HG03520 (cell line): ENCODE measurements around the gene ZCCHC2.

Source experiments
- ATAC-seq: cut with Tn5 transposase; IDR thresholded peaks from one replicate; pipeline ENCODE4 v1.9.1; 2021; ENCODE audit warnings: mild to moderate bottlenecking, moderate library complexity; ENCODE audit not compliant: unreplicated experiment

The ZCCHC2 gene

DNA sequence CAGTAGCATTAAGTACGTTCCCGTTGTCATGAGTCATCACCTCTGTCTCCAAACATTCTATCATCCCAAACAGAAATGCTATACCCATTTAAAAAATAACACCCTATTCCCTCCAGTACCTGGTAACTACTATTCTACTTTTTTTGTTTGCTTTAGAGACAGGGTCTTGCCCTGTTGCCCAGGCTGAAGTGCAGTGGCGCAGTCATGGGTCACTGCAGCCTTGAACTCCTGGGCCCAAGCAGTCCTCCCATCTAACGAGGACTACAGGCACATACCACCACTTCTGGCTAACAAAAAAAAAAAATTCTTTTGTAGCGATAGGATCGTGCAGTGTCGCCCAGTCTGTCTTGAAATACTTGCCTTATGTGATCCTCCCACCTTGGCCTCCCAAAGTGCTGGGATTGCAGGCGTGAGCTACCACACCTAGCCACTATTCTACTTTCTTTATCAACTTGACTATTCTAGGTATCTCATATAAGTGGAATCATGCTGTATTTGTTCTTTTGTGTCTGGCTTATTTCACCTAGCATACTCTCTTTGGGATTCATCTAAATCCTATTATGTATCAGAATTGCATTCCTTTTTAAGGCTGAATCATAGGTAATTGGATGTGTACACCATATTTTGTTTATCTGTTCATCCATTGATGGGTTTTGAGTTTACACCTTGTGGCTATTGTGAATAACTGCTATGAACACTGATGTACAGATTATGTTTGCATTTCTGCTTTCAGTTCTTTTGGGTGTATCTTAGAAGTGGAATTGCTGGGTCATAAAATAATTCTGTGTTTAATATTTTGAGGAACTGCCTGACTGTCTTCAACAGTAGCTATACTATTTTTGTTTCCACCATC, 14.4 kb downstream of the ZCCHC2 start:
- no peak for ATAC-seq

GRCh38 chr18:62537946-62538345, 15.1 kb downstream of the ZCCHC2 start:
- ATAC-seq: no peak

DNA sequence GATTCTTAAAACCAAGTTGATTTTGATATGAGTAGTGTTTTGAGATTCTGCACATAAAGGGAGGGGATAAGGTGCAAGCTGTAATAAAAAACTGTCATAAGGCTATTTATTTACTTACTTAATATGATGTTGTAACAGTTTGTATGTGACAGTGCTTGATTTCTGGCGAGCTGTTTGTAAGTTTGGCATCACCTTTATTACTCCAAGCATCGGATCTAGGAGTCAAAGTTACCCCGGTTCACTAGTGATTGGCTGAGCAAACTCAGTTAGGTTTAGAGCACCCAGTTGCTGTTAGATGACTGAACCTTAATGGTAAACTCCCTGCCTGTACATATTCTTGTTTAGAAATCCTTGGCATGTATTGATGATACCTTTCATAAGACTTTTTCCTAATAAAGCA, 16.1 kb downstream of the ZCCHC2 start:
- ATAC-seq: no peak

- ATAC-seq: no peak
These were observed 16.7 kb downstream of the ZCCHC2 start for GRCh38 chr18:62539284-62540165.

DNA sequence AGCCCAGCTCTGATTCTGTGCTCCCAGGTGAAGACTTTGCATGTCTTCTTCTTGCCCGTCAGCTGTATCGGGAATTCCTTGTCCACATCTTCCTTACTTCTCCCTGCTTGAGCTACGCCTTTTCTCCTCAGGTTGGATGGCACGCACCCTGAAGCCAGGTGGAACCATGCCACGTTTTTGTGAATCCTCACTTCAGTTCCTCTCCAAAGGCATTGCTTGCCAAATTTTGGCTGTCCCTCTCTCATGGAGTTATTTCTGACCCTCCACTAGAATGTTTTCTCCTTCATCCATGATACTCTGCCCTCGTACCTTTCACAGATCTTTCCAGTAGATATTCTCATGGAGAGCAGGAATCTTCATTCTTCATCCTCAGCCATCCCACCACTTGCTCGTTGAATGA, 20.2 kb downstream of the ZCCHC2 start:
- no peak for ATAC-seq

DNA sequence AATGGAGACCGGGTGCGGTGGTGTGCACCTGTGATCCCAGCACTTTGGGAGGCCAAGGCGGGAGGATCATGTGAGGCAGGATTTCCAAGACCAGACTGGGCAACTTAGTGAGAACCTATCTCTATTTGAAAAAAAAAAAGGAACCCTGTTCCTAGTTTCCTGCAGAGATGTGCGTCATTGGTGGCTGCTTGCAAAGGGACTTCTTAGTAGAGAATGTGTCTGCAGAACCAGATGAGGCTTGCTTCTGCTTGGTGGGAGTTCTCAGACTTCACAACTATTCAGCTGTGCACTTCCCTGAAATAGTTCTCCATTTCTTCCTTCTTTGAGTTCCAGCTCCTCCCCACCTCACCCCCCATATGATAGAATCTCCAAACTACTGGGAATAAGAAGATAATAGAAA, 22.3 kb downstream of the ZCCHC2 start:
- ATAC-seq: no peak

GRCh38 chr18:62549755-62550154, 26.9 kb downstream of the ZCCHC2 start:
- ATAC-seq: no peak

- ATAC-seq: no peak
These were observed 27.9 kb downstream of the ZCCHC2 start for GRCh38 chr18:62550746-62551145.

DNA sequence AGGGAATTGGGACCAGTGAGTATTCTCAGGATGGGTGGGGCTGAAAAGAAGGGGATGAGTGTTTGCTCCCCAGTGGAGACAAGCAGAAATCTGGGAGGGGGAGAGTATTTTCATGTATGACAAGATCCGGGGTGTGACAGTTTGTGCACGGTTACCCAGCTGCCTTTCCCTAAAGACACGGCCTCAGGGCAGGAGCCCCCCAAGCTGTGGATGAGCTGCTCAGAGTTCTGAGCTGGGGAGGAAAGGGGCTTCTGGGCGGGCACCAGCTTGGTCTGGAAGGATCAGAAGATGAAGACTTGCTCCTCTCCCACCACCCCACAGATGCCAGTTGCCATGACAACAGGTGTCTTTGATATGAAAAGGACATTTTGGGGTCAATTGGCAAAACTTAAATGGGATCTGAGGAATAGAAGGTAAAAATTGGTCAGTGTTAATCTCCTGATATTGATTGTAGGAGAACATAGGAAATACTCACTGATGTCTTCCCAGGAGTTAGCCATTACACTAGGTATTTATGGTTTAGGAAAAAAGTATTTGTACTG, 29.2 kb downstream of the ZCCHC2 start:
- ATAC-seq: no peak

DNA sequence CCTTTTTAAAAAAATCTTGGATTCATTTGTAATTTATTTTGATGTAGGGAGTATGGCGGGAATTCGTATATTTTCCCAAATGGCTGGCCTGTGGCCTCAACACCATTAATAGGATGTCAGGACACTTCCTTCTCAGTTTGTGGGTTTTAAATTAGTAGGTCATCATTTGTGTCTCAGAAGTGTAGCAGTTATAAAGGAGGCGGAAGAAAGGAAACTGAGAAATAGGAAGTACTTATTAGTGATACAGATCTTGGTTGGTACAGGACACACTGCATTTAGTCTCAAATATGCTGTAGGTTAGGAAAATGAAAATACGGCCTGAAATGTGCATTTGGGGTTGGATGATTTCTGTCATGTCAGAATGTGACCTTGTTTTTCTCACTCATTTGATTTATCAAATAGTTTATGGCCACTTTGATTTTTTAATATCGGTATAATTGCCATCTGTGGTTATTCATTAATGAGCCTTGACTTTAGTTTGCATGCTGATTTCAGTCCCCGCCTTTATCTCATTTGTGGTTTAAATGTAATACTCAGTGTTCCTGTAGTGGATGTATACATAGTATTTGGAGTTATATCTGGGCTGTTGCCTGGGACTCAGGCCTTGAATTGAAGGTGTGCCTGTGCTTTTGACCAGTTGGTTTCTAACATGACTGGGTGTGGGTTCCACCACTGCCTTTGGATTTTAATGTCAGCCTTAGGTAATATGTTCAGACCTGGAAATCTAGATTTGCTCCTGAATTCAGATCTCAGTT, 31.4 kb downstream of the ZCCHC2 start:
- no peak for ATAC-seq

DNA sequence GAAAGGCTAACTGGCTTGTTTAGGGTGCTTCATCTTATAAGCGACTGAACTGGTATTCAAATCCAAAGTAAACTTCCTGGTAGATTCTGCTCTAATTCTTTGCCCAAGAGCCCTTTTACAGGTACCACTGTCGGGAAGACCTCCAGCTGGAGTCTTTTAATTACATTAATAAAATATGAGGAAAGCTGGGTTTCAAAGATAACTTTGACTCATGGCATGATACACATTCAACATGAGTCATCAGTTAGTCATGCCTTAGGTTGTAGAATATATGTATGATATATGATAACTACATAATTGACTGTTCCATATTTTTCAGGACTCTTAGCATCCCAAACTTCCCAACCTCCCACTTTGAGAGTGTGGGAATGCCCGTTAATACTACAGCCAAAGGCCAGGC, 32.3 kb downstream of the ZCCHC2 start:
- ATAC-seq: no peak

GRCh38 chr18:62556397-62556796, 33.6 kb downstream of the ZCCHC2 start:
- ATAC-seq: no peak

GRCh38 chr18:62558015-62558663, 35.3 kb downstream of the ZCCHC2 start:
- ATAC-seq: no peak

- ATAC-seq: no peak
These were observed 41.2 kb downstream of the ZCCHC2 start for GRCh38 chr18:62564044-62564443.

- no peak for ATAC-seq
These were observed 43.4 kb downstream of the ZCCHC2 start for GRCh38 chr18:62566199-62566598.

DNA sequence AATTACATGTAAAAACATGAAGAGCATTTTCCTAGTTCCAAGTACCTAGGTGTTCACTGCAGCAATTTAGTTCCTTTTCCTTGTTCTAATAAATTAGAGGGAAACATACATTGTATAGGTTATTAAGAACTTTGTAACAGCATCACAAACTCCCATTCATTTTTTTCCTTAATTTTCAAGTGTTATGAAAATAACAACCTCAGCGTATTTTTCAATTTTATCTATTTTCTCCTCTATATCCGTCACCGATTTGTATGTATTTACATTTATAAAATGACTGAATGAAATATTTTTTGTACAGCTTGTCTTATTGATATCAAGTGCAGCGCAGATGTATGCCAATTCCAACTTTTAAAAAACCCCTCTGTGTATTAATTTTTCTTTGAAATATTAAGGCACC, 44.0 kb downstream of the ZCCHC2 start:
- ATAC-seq: no peak

DNA sequence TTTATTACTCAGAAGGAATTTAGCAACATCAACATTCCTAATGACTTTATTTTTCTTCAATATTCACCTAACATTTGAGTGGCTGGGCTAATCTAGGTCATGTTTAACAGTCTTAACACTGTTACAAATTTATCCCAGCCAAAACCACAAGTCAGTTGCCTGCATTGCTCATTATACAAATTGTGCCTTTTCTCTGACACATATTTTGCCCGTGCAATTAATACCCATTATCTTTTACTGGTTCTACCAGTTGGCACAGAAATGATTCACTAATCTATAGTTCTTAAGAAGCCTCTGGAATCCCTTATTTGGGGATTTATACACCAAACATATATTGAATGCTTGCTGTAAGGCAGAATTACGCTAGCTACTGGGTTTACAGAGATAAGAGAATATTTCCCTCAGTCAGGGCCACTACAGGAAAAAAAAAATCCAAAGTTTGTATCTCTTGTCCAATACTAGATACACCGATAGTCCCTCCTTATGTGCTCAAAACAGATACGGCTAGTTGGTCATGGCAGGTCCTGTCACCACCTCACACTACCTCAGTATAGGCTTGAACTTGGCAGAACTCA, 46.3 kb downstream of the ZCCHC2 start:
- no peak for ATAC-seq

GRCh38 chr18:62571037-62571436, 48.2 kb downstream of the ZCCHC2 start:
- no peak for ATAC-seq

DNA sequence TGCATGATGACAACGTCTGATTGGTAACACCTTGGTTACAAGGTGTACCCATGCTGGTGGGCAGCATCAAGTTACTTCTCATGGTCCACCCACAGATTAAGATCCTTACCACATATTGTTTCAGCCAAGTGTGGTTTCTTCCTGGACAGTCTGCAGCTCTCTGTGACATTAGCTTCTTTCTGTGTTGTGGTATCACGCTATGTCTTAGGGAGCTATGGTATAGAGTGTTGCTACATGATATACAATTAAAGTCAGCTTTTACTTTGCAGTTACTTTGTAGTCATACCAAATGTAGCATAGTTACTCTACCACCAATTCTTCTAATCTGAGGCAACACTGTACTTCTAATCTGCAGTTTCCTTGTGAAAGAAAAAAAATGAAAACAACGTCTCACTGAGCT, 48.8 kb downstream of the ZCCHC2 start:
- ATAC-seq: no peak

DNA sequence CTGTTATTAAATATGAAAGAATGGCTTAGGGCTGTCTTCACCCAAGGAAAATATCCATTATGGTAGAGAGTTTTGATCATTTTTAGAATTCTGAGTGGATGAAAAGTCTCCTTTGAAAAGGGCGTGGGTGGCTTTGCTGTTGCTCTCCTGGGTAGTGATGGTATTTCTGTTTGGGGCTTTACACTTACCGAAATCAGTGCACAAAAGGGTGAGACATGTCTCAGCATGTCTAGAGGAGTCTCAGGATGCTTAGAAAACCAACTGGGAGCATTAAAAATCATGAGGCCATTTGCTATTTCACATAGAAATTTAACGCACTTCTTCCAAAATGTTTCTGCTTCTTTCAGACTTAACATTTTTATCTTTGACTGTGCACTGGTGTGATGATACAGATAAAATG, 49.6 kb downstream of the ZCCHC2 start:
- no peak for ATAC-seq
